Ectodermal cell (in vitro differentiated cells): Measurements from ENCODE around the gene KIF4A.

Experiments
- H3K27ac ChIP-seq: 2 replicates; pipeline ENCODE4 v1.7.0; 2013; ENCODE audit warnings: mild to moderate bottlenecking, low read depth, low read length; ENCODE audit not compliant: insufficient read depth, poor library complexity, severe bottlenecking
- H3K27me3 ChIP-seq: 2 replicates; pipeline ENCODE4 v1.7.0; 2013; ENCODE audit warnings: mild to moderate bottlenecking, low read length; ENCODE audit not compliant: insufficient read depth, control insufficient read depth, poor library complexity, severe bottlenecking
- H3K36me3 ChIP-seq: one replicate; pipeline ENCODE4 v1.7.0; 2013; ENCODE audit warnings: low read length; ENCODE audit not compliant: control insufficient read depth, insufficient read depth
- H3K4me1 ChIP-seq: one replicate; pipeline ENCODE4 v1.7.0; 2013; ENCODE audit warnings: low read length; ENCODE audit not compliant: control insufficient read depth, insufficient read depth
- H3K4me3 ChIP-seq: 2 replicates; pipeline ENCODE4 v1.7.0; 2013; ENCODE audit warnings: low read depth, low read length, control low read depth; ENCODE audit not compliant: insufficient read depth
- H3K9me3 ChIP-seq: 2 replicates; pipeline ENCODE4 v1.7.0; 2013; ENCODE audit warnings: mild to moderate bottlenecking, low read length, moderate library complexity; ENCODE audit not compliant: control insufficient read depth
- WGBS, 2 experiments: methylation state at CpG; one replicate each; pipeline ENCODE4 v1.1.7; 2013; ENCODE audit warnings: missing lambda C conversion rate in 2 of 2; 5-methylcytosine and 5-hydroxymethylcytosine counted together

Gene KIF4A

GRCh38 chrX:70436343-70436742 lies 146.4 kb downstream of the KIF4A start:
- Histone ChIP-seq H3K36me3 (no peaks in the 10 kb centered on the region), H3K27me3 (no peaks in the 10 kb centered on the region), H3K4me1 (peaks cover 12% of the 10 kb centered on the region), H3K27ac (no peak overlapping the region), H3K9me3 (no peaks in the 10 kb centered on the region), H3K4me3 (no peak overlapping the region)
- 17 to 20% methylated on average over 16 of the region's 16 CpGs for WGBS, 2 experiments

GRCh38 chrX:70437011-70437410 lies 147.1 kb downstream of the KIF4A start:
- no peaks in the 10 kb centered on the region for H3K36me3 ChIP-seq
- 73 to 78% methylated on average over 2 of the region's 2 CpGs for WGBS, 2 experiments
- H3K4me1 ChIP-seq, result peaks cover 12% of the 10 kb centered on the region
- H3K4me3 ChIP-seq, result no peak overlapping the region
- H3K27ac ChIP-seq, result no peak overlapping the region
- no peaks in the 10 kb centered on the region for H3K9me3 ChIP-seq
- no peaks in the 10 kb centered on the region for H3K27me3 ChIP-seq

DNA sequence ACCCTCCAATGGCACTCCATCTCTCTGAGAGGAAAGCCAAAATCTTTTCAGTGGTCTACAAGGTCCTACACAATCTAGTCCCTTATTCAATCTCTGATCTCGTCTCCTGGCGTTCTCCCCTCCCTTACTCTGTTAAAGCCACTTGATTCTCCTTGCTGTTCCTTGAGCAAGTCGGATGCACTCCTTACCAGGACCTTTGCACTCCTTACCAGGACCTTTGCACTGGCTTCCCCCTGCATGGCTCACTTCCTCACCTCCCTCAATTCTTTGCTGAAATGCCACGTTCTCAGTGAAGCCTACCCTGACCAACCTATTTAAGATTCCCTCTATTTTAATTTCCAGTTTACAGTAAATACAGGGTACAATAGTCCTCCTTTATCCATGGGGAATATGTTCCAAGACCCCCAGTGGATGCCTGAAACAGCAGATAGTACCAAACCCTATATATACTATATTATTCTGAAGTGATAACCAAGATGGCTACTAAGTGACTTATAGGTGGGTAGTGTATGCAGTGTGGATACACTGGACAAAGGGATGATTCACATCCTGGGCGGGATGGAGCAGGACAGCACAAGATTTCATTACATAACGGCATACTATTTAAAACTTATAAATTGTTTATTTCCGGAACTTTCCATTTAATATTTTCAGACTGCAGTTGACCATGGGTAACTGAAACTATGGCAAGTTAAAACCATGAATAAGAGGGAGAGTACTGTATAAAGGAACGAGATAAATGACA lies 148.2 kb downstream of the KIF4A start:
- Histone ChIP-seq H3K27ac (no peak overlapping the region), H3K9me3 (no peaks in the 10 kb centered on the region), H3K4me1 (peaks cover 12% of the 10 kb centered on the region), H3K27me3 (no peaks in the 10 kb centered on the region), H3K4me3 (no peak overlapping the region), H3K36me3 (no peaks in the 10 kb centered on the region)
- WGBS, 2 experiments, result 88 to 91% methylated on average over 5 to 7 of the region's 8 CpGs

GRCh38 chrX:70439016-70439415 lies 149.1 kb downstream of the KIF4A start:
- 88 to 100% methylated on average over 1 of the region's 1 CpG for WGBS, 2 experiments
- Histone ChIP-seq H3K27ac (no peak overlapping the region), H3K4me1 (peaks cover 12% of the 10 kb centered on the region), H3K27me3 (peaks cover 1% of the 10 kb centered on the region), H3K4me3 (no peak overlapping the region), H3K36me3 (no peaks in the 10 kb centered on the region), H3K9me3 (no peaks in the 10 kb centered on the region)

- no peaks in the 10 kb centered on the region for H3K36me3 ChIP-seq
- H3K9me3 ChIP-seq, result no peaks in the 10 kb centered on the region
- H3K27me3 ChIP-seq, result peaks cover 21% of the 10 kb centered on the region
- 73 to 84% methylated on average over 6 of the region's 6 CpGs for whole genome bisulfite sequencing, 2 experiments
- H3K4me1 ChIP-seq, result no peaks in the 10 kb centered on the region
- no peak overlapping the region for H3K27ac ChIP-seq
- H3K4me3 ChIP-seq, result no peak overlapping the region
Measured at GRCh38 chrX:70442224-70442623, 152.3 kb downstream of the KIF4A start.

GRCh38 chrX:70444326-70444945 lies 154.5 kb downstream of the KIF4A start, which contains the start of gene DLG3:
DLG3 (plus strand) TSS chrX:70444835; CDS start chrX:70445202, 367 bp downstream.
- Histone ChIP-seq H3K9me3 (no peaks in the 10 kb centered on the region), H3K27ac (no peak within 1 kb of the TSS), H3K4me1 (no peaks in the 10 kb centered on the region), H3K4me3 (peak within 1 kb of the TSS; percentile 18), H3K36me3 (no peaks in the 10 kb centered on the region), H3K27me3 (peaks cover 21% of the 10 kb centered on the region)
- 6 to 7% methylated on average over 21 of the region's 21 CpGs for WGBS, 2 experiments

DNA sequence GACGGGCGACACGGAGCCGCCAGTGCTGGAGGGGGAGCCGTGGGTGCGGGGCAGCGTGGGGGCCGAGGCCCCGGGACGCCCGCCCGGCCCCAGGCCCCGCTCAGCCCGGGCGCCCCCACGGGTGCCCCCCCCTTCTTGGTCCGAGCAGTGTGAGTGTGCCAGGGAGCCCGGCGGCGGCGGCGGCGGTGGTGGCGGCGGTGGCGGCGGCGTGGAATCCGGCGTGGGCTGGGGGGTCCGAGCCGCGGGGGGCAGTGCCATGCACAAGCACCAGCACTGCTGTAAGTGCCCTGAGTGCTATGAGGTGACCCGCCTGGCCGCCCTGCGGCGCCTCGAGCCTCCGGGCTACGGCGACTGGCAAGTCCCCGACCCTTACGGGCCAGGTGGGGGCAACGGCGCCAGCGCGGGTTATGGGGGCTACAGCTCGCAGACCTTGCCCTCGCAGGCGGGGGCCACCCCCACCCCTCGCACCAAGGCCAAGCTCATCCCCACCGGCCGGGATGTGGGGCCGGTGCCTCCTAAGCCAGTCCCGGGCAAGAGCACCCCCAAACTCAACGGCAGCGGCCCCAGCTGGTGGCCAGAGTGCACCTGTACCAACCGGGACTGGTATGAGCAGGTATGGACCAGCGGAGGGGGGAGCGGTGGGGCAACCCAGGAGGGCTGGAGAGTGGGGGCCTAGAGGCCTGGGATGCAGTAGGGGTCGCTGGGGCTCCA lies 155.2 kb downstream of the KIF4A start:
- Histone ChIP-seq H3K27ac (no peak overlapping the region), H3K4me1 (no peaks in the 10 kb centered on the region), H3K4me3 (peak overlapping the region; percentile 18), H3K27me3 (peaks cover 21% of the 10 kb centered on the region), H3K9me3 (no peaks in the 10 kb centered on the region), H3K36me3 (no peaks in the 10 kb centered on the region)
- 32 to 34% methylated on average over 54 to 61 of the region's 61 CpGs for WGBS, 2 experiments

DNA sequence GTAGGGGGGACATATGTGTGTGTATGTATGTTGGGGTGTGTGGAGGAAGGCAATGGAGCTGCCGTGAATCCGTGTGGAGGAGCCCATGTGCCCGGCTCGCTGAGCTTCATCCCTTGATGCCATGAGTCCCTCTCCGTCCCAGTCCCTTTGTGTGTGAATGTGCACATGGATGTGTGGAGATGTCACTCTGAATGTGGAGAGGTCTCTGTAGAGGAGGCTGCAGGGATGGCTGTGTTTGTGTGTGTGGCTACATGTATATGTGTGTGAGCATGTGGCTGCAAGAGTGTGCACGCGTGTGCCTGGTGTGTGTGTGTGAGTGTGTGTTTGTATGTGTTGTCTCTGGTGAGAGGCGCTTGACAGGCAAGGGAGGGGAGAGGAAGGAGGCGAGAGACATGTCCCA lies 156.0 kb downstream of the KIF4A start:
- Histone ChIP-seq H3K36me3 (no peaks in the 10 kb centered on the region), H3K4me3 (no peak overlapping the region), H3K4me1 (no peaks in the 10 kb centered on the region), H3K27ac (no peak overlapping the region), H3K27me3 (peaks cover 21% of the 10 kb centered on the region), H3K9me3 (no peaks in the 10 kb centered on the region)
- WGBS, 2 experiments, result 88% methylated on average over 9 of the region's 9 CpGs

- Histone ChIP-seq H3K27ac (no peak overlapping the region), H3K27me3 (peaks cover 21% of the 10 kb centered on the region), H3K4me1 (no peaks in the 10 kb centered on the region), H3K4me3 (no peak overlapping the region), H3K36me3 (no peaks in the 10 kb centered on the region), H3K9me3 (no peaks in the 10 kb centered on the region)
- 85 to 91% methylated on average over 16 of the region's 16 CpGs for WGBS, 2 experiments
Measured at GRCh38 chrX:70446380-70447350, 156.8 kb downstream of the KIF4A start.
